ENCODE data around the gene PTPN6.

The PTPN6 gene

GRCh38 chr12:7009512-7009911 lies 58.4 kb downstream of the PTPN6 start:
- no peak for DNase-seq (ENCODE audit: low read depth, low spot score)
